Liver (tissue), 9 donors: ENCODE results near the gene NCOA3. TPM values are rescaled to one million over a fixed set of nuclear protein-coding genes. Genes with fewer than 3 reads are reported as not detected.

Source experiments
- DNase-seq: peaks from one replicate; pipeline ENCODE4 v3.0.0-alpha.2; 2017; ENCODE audit warnings: low spot score
- H3K27ac ChIP-seq, 2 donors: one replicate each; pipeline ENCODE4 v1.7.0; 2013; ENCODE audit warnings: inconsistent platforms in 2 of 2, low read length in 2 of 2, control low read depth in 1 of 2, low read depth in 1 of 2, mild to moderate bottlenecking in 1 of 2
- H3K27me3 ChIP-seq, 4 donors: one replicate each; pipeline versions ENCODE4 v1.6.1 to v1.7.0; 2013; ENCODE audit warnings: low read length in 3 of 4, inconsistent platforms in 1 of 4, mild to moderate bottlenecking in 1 of 4, moderate library complexity in 1 of 4; ENCODE audit not compliant: control insufficient read depth in 4 of 4, insufficient read depth in 4 of 4
- H3K36me3 ChIP-seq, 4 donors: one replicate each; pipeline versions ENCODE4 v1.6.1 to v1.7.0; 2013; ENCODE audit warnings: low read length in 3 of 4, mild to moderate bottlenecking in 3 of 4, low read depth in 1 of 4, moderate library complexity in 1 of 4; ENCODE audit not compliant: control insufficient read depth in 4 of 4, insufficient read depth in 3 of 4
- H3K4me1 ChIP-seq, 4 donors: one replicate each; pipeline versions ENCODE4 v1.6.1 to v1.7.0; 2013; ENCODE audit warnings: low read length in 3 of 4, mild to moderate bottlenecking in 3 of 4, moderate library complexity in 1 of 4; ENCODE audit not compliant: control insufficient read depth in 4 of 4, insufficient read depth in 4 of 4
- H3K4me3 ChIP-seq, 3 donors: one replicate each; pipeline versions ENCODE4 v1.6.1 to v1.7.0; 2013; ENCODE audit warnings: low read length in 3 of 3, control low read depth in 1 of 3, low read depth in 1 of 3, mild to moderate bottlenecking in 1 of 3
- H3K9ac ChIP-seq, 2 donors: one replicate each; pipeline ENCODE4 v1.7.0; 2013; ENCODE audit warnings: low read length in 2 of 2, mild to moderate bottlenecking in 2 of 2, moderate library complexity in 2 of 2, control low read depth in 1 of 2, low read depth in 1 of 2
- H3K9me3 ChIP-seq, 4 donors: one replicate each; pipeline versions ENCODE4 v1.6.1 to v1.7.0; 2013; ENCODE audit warnings: low read length in 3 of 4; ENCODE audit not compliant: control insufficient read depth in 4 of 4
- ATF3 ChIP-seq: IDR thresholded peaks from 2 replicates; pipeline ENCODE4 v1.6.1; 2016; ENCODE audit warnings: antibody characterized with exemption
- CTCF ChIP-seq: fragments of 150-350 bp; IDR thresholded peaks from 2 replicates; pipeline ENCODE4 v1.5.1; 2017; ENCODE audit warnings: improper control_type of control experiment, low read depth, low read length; ENCODE audit not compliant: missing input control
- EGR1 ChIP-seq, 2 donors: IDR thresholded peaks; 2 replicates each; pipeline ENCODE4 v1.6.1; 2016 to 2018; ENCODE audit warnings: antibody characterized with exemption in 2 of 2, low read depth in 2 of 2
- FOXA1 ChIP-seq: IDR thresholded peaks from 2 replicates; pipeline ENCODE4 v1.6.1; 2016; ENCODE audit warnings: antibody characterized with exemption
- FOXA2 ChIP-seq: IDR thresholded peaks from 2 replicates; pipeline ENCODE4 v1.6.1; 2016; ENCODE audit warnings: antibody characterized with exemption
- GABPA ChIP-seq, 2 donors: IDR thresholded peaks in 1 of 2; conservative IDR thresholded peaks in 1 of 2; 2 replicates each; pipeline ENCODE4 v1.6.1; 2016; ENCODE audit warnings: antibody characterized with exemption in 2 of 2, mild to moderate bottlenecking in 1 of 2, moderate library complexity in 1 of 2
- HNF4A ChIP-seq, 2 donors: conservative IDR thresholded peaks; 2 replicates each; pipeline ENCODE4 v1.6.1; 2016; ENCODE audit warnings: antibody characterized with exemption in 2 of 2, mild to moderate bottlenecking in 2 of 2
- HNF4G ChIP-seq: IDR thresholded peaks from 2 replicates; pipeline ENCODE4 v1.6.1; 2016; ENCODE audit warnings: antibody characterized with exemption
- NR2F2 ChIP-seq: IDR thresholded peaks from 2 replicates; pipeline ENCODE4 v1.6.1; 2016; ENCODE audit warnings: antibody characterized with exemption
- RAD21 ChIP-seq, 2 donors: IDR thresholded peaks; 2 replicates each; pipeline ENCODE4 v1.6.1; 2016; ENCODE audit warnings: antibody characterized with exemption in 2 of 2, mild to moderate bottlenecking in 2 of 2
- REST ChIP-seq: IDR thresholded peaks from 2 replicates; pipeline ENCODE4 v1.6.1; 2016; ENCODE audit warnings: antibody characterized with exemption, mild to moderate bottlenecking
- RXRA ChIP-seq, 2 donors: IDR thresholded peaks; 2 replicates each; pipeline ENCODE4 v1.6.1; 2017 to 2018; ENCODE audit warnings: antibody characterized with exemption in 2 of 2, mild to moderate bottlenecking in 1 of 2
- SP1 ChIP-seq: IDR thresholded peaks from 2 replicates; pipeline ENCODE4 v1.6.1; 2018; ENCODE audit warnings: antibody characterized with exemption, mild to moderate bottlenecking
- TAF1 ChIP-seq: conservative IDR thresholded peaks from 2 replicates; pipeline ENCODE4 v1.6.1; 2016; ENCODE audit warnings: antibody characterized with exemption, mild to moderate bottlenecking
- YY1 ChIP-seq: IDR thresholded peaks from 2 replicates; pipeline ENCODE4 v1.6.1; 2016; ENCODE audit warnings: antibody characterized with exemption, mild to moderate bottlenecking
- WGBS: extraction: QIAGEN DNeasy Blood & Tissue Kit; methylation state at CpG from one replicate; pipeline ENCODE4 v1.1.7; 2013; 5-methylcytosine and 5-hydroxymethylcytosine counted together
- polyA plus RNA-seq, 2 donors: library from polyadenylated mRNA; stranded (reverse) in 1 of 2; unstranded in 1 of 2; fragments of 200-250 nt in 1 of 2; fragments of >200 nt in 1 of 2; fragmentation: Nextera tagmentation in 1 of 2; extraction: Ambion mirVana in 1 of 2; gene quantifications; one replicate each; pipeline versions ENCODE4 v1.2.1 to v1.2.3, GENCODE V29; 2013 to 2015
- total RNA-seq, 2 donors: library from RNA; depleted of rRNA; stranded (reverse); fragments of >200 nt; gene quantifications; one replicate each; pipeline ENCODE4 v1.2.3, GENCODE V29; 2014
- TF ChIP-seq, protein P1 (sequence below): IDR thresholded peaks from 2 replicates; pipeline ENCODE4 v1.6.1; 2016; ENCODE audit warnings: antibody characterized with exemption
- TF ChIP-seq, protein P2 (sequence below): IDR thresholded peaks from 2 replicates; pipeline ENCODE4 v1.6.1; 2016; ENCODE audit warnings: antibody characterized with exemption
- donor health status: healthy.
- donor health status: healthy.
- donor health status: healthy.
- donor health status: healthy.
- donor health status: healthy.

NCOA3 gene
- total and polyA plus RNA-seq, 4 donors, result 3.8 to 18.2 (median 8.9) TPM

GRCh38 chr20:47667531-47668312, 166.0 kb downstream of the NCOA3 start:
- H3K27ac ChIP-seq, result no peak overlapping the region
- no peak overlapping the region for H3K4me3 ChIP-seq
- TF ChIP-seq, protein P1, sequence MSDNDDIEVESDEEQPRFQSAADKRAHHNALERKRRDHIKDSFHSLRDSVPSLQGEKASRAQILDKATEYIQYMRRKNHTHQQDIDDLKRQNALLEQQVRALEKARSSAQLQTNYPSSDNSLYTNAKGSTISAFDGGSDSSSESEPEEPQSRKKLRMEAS, result no peak
- TF ChIP-seq EGR1 (IDR thresholded peaks at IDR 0.05; ENCODE audit: low read depth in 2 of 2) (no peak), ATF3 (no peak), GABPA (IDR thresholded peaks at IDR 0.05 in 1 of 2, conservative IDR thresholded peaks at IDR 0.05 in 1 of 2) (no peak), FOXA1 (no peak), YY1 (no peak), FOXA2 (no peak), HNF4A (conservative IDR thresholded peaks at IDR 0.05) (no peak), CTCF (no peak), RAD21 (IDR thresholded peaks at IDR 0.05) (no peak), NR2F2 (no peak), RXRA (IDR thresholded peaks at IDR 0.05) (no peak)
- WGBS, result 82% methylated on average over 19 of the region's 19 CpGs
- H3K36me3 ChIP-seq, result peaks cover 0 to 2% (median 0%) of the 10 kb centered on the region in 4 donors
- DNase-seq, result no peak
- H3K9me3 ChIP-seq, result no peaks in the 10 kb centered on the region
- peaks cover 0 to 2% (median under 1%) of the 10 kb centered on the region in 4 donors for H3K4me1 ChIP-seq
- H3K27me3 ChIP-seq, result no peaks in the 10 kb centered on the region
- H3K9ac ChIP-seq, result no peak overlapping the region

GRCh38 chr20:47668313-47669151, 166.8 kb downstream of the NCOA3 start:
- no peak for DNase-seq
- peaks cover 0 to 2% (median 0%) of the 10 kb centered on the region in 4 donors for H3K36me3 ChIP-seq
- no peaks in the 10 kb centered on the region for H3K9me3 ChIP-seq
- H3K27me3 ChIP-seq, result no peaks in the 10 kb centered on the region
- no peak overlapping the region for H3K4me3 ChIP-seq
- 93% methylated on average over 23 of the region's 23 CpGs for WGBS
- H3K9ac ChIP-seq, result no peak overlapping the region
- peaks cover 2 to 9% (median 5%) of the 10 kb centered on the region in 4 donors for H3K4me1 ChIP-seq
- no peak overlapping the region for H3K27ac ChIP-seq
- TF ChIP-seq GABPA (IDR thresholded peaks at IDR 0.05 in 1 of 2, conservative IDR thresholded peaks at IDR 0.05 in 1 of 2) (no peak), SP1 (no peak), ATF3 (no peak), FOXA2 (no peak), TAF1 (no peak), EGR1 (IDR thresholded peaks at IDR 0.05; ENCODE audit: low read depth in 2 of 2) (no peak), FOXA1 (no peak), NR2F2 (no peak), YY1 (no peak), REST (no peak), HNF4G (no peak), CTCF (no peak), HNF4A (conservative IDR thresholded peaks at IDR 0.05) (no peak), RXRA (IDR thresholded peaks at IDR 0.05) (no peak)
- TF ChIP-seq, protein P1, result no peak
- TF ChIP-seq, protein P2, sequence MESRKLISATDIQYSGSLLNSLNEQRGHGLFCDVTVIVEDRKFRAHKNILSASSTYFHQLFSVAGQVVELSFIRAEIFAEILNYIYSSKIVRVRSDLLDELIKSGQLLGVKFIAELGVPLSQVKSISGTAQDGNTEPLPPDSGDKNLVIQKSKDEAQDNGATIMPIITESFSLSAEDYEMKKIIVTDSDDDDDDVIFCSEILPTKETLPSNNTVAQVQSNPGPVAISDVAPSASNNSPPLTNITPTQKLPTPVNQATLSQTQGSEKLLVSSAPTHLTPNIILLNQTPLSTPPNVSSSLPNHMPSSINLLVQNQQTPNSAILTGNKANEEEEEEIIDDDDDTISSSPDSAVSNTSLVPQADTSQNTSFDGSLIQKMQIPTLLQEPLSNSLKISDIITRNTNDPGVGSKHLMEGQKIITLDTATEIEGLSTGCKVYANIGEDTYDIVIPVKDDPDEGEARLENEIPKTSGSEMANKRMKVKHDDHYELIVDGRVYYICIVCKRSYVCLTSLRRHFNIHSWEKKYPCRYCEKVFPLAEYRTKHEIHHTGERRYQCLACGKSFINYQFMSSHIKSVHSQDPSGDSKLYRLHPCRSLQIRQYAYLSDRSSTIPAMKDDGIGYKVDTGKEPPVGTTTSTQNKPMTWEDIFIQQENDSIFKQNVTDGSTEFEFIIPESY, result no peak
